ENCODE data around the gene TRMU.
"Not testable (repeated sequence)": the region's sequence is repeated elsewhere in the genome, so short reads cannot be mapped to it uniquely, and the experiment has no call there.

TRMU gene

GRCh38 chr22:46392137-46392844 lies 56.8 kb downstream of the TRMU start:
- DNase-seq: no peak

- no peak for DNase-seq
Measured at GRCh38 chr22:46393873-46394272, 58.4 kb downstream of the TRMU start.

GRCh38 chr22:46394622-46395021 lies 59.1 kb downstream of the TRMU start:
- no peak for DNase-seq

- no peak for DNase-seq
Measured at GRCh38 chr22:46395145-46395544, 59.6 kb downstream of the TRMU start.

- DNase-seq: not testable (repeated sequence)
Measured at GRCh38 chr22:46397049-46397448, 61.5 kb downstream of the TRMU start.

GRCh38 chr22:46397514-46397913 lies 62.0 kb downstream of the TRMU start:
- DNase-seq: no peak

- no peak for DNase-seq
Measured at GRCh38 chr22:46397951-46398350, 62.4 kb downstream of the TRMU start.

- DNase-seq: no peak
Measured at GRCh38 chr22:46399251-46400024, 63.9 kb downstream of the TRMU start.

- DNase-seq: no peak
Measured at GRCh38 chr22:46401370-46401769, 65.9 kb downstream of the TRMU start.

GRCh38 chr22:46402505-46402904 lies 67.0 kb downstream of the TRMU start:
- DNase-seq: no peak

- not testable (repeated sequence) for DNase-seq
Measured at GRCh38 chr22:46403880-46404279, 68.4 kb downstream of the TRMU start.

- DNase-seq: no peak
Measured at GRCh38 chr22:46405901-46406300, 70.4 kb downstream of the TRMU start.

GRCh38 chr22:46406349-46406748 lies 70.8 kb downstream of the TRMU start:
- no peak for DNase-seq

- DNase-seq: no peak
Measured at GRCh38 chr22:46406791-46407190, 71.3 kb downstream of the TRMU start.
